OCI-LY1 (cell line): ENCODE results near the gene ARHGAP25.

Source experiments
- CTCF ChIP-seq: fragments of 200-600 bp; sonication (generic), shearing (Covaris generic); IDR thresholded peaks from 2 replicates; pipeline ENCODE4 v1.5.1; 2017; ENCODE audit warnings: mild to moderate bottlenecking, antibody characterized with exemption, low read length, moderate library complexity, mixed read lengths
- EZH2 ChIP-seq: fragments of 200-600 bp; sonication (generic), shearing (Covaris generic); IDR thresholded peaks from 2 replicates; pipeline ENCODE4 v1.8.0; 2017; ENCODE audit warnings: borderline replicate concordance, mixed run types, mild to moderate bottlenecking, antibody characterized with exemption, low read length, moderate library complexity, mixed read lengths

- TF ChIP-seq CTCF = no peak
- no peak for TF ChIP-seq EZH2
Observed at GRCh38 chr2:68831686-68832232, 97.1 kb downstream of the ARHGAP25 start.
